VCaP (cell line): ENCODE data around the gene ASH1L.
"Not testable (repeated sequence)": the region's sequence is repeated elsewhere in the genome, so short reads cannot be mapped to it uniquely, and the experiment has no call there.

Experiments used
- H3K27ac ChIP-seq: fragments of 450-650 bp; 2 replicates; pipeline ENCODE4 v1.5.1; 2017
- CTCF ChIP-seq: fragments of 450-650 bp; conservative IDR thresholded peaks from 2 replicates; pipeline ENCODE4 v1.5.1; 2017; ENCODE audit warnings: mild to moderate bottlenecking, moderate library complexity

ASH1L gene

DNA sequence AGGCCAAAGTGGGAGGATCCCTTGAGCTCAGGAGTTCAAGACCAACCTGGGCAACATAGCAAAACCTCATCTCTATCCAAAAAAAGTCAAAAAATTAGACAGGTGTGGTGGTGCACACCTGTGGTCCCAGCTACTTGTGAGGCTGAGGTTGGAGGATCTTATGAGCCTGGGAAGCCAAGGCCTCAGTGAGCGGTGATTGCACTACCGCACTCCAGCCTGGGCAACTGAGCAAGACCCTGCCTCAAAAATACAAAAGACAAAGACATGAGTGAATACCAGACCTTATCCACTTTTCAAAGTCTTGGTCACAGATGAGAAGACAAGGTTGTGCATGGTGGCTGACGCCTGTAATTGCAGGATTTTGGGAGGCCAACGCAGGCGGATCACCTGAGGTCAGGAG is 34.3 kb upstream of the ASH1L start:
- H3K27ac ChIP-seq, result no peak overlapping the region
- TF ChIP-seq CTCF, result no peak

DNA sequence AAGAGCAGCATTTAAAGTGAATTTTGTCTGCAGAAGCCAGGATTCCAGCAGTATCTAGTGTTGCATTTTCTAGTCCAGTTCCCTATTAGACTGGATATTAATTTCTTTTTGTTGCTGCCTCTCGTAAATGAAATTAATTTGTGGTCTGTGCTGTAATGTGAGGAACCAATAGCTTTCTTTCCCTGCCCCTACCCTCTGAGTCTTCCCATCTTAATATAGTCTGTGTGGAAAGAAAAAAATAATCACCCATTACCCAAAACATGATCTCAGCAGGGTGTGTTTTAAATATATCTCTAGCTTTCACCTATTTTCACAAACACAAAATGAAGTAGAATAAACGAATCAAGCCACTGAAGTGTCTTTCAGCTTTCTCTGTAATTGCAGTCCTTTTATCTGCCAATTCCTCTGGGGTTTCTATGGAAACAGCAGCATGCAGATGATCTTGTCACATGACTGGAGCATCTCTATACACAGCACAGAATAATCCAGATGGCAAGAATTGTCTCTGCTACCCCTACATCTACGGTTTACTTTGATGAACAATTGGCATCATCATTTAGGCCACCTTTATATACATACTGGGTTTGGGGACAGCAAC is 33.4 kb upstream of the ASH1L start:
- not testable (repeated sequence) for H3K27ac ChIP-seq

DNA sequence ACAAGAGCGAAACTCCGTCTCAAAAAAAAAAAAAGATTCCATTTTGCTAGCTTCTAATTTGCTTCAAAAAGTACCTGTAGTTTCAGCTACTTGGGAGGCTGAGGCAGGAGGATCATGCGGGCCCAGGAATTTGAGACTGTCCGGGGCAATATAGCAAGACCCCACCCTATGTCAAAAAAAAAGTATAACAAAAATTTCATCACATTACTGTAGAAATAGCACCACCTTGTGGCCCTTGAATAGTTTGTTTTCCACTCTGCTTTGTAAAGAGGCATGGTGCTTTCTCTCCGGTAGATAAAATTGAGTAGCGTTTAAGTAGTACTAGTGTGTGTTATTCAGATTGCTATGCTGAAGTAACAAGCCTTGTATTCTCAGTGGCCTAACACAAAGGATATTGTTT is 29.2 kb upstream of the ASH1L start:
- no peak overlapping the region for H3K27ac ChIP-seq
- TF ChIP-seq CTCF, result peak; percentile 45

DNA sequence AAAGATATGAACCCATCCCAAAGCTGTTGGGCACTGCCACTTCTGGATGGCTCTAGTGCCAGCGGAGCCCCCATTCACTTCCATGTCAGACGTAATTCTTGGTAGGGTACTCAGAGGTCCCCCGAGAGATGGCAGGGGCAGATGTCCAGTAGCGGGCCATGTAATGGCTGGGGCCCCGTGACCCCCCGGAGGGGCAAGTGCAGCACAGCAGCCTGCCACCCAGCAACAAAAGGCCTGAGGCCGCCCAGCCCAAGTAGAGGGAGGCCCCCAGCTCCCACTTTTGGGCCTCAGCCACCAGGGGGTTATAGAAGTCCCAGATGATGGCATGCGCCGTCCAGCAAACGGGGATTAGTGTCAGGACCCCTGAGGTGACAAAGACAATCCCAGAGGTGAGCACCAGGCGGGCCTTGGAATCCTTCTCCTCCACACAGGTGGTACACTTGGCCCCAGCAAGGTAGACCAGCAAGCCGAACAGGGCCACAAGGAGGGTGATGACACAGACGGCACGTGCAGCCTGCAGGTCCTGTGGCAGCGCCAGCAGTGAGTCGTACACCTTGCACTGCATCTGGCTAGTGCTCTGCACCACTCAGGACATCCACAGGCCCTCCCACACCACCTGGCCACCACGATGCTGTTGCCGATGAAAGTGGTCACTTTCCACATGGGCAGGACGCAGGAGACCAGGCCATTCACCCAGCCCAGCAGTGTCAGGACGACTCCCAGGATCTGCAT is 28.1 kb upstream of the ASH1L start:
- H3K27ac ChIP-seq, result not testable (repeated sequence)

GRCh38 chr1:155589282-155589681 is 26.7 kb upstream of the ASH1L start:
- not testable (repeated sequence) for H3K27ac ChIP-seq

- not testable (repeated sequence) for H3K27ac ChIP-seq
Measured at GRCh38 chr1:155583846-155584245, 21.2 kb upstream of the ASH1L start.

DNA sequence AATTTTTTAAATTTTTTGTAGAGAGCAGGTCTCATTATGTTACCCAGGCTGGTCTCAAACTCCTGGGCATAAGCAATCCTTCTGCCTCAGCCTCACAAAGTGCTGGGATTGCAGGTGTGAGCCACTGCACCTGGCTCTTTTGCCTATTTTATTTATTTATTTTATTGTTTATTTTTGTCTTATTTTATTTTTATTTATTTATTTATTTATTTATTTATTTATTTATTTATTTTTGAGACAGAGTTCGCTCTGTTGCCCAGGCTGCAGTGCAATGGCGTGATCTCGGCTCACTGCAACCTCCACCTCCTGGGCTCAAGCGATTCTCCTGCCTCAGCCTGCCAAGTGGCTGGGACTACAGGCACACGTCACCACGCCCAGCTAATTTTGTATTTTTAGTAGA is 13.0 kb upstream of the ASH1L start:
- not testable (repeated sequence) for H3K27ac ChIP-seq

DNA sequence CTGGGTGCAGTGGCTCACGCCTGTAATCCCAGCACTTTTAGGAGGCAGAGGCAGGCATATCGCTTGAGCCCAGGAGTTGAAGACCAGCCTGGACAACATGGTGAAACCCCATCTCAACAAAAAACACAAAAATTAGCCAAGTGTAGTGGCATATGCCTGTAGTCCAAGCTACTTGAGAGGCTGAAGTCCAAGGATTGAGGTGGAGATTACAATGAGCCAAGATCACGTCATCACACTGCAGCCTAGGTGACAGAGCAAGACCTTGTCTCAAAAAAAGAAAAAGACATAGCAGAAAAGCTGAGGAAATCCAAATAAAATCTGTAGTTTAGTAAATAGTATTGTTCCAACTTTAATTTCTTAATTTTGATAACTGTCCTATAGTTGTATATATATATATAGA is 11.5 kb upstream of the ASH1L start:
- H3K27ac ChIP-seq, result no peak overlapping the region
- TF ChIP-seq CTCF, result no peak

GRCh38 chr1:155570593-155570990 is 8.0 kb upstream of the ASH1L start:
- no peak for TF ChIP-seq CTCF
- no peak overlapping the region for H3K27ac ChIP-seq

DNA sequence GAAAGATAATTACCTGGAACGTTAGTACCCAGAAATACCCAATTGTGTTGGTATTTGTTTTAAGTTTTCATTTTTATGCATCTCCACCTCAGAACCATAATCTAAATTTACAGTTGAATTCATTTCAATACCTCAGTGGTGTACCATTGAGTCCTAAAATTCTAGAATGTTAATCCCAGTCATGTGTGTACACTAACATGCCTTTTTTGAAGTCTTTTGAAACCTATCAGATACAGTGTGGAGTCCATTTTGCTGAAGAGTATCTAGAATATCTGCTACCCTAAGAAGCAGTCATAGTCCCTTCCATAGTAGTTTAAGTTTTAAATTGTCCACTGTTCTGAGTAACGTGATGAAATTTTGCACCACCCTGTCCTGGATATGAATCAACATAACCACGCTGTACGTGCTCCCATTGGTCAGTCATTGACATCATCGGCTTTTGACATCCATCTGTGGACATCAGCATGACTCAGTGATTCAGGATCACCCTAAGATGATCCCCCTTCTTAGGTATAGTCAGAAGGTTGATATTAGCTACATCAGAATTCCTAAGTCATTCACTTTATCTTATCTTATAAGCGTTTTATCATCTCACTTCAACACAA is 7.5 kb upstream of the ASH1L start:
- H3K27ac ChIP-seq, result no peak overlapping the region
- TF ChIP-seq CTCF, result no peak

DNA sequence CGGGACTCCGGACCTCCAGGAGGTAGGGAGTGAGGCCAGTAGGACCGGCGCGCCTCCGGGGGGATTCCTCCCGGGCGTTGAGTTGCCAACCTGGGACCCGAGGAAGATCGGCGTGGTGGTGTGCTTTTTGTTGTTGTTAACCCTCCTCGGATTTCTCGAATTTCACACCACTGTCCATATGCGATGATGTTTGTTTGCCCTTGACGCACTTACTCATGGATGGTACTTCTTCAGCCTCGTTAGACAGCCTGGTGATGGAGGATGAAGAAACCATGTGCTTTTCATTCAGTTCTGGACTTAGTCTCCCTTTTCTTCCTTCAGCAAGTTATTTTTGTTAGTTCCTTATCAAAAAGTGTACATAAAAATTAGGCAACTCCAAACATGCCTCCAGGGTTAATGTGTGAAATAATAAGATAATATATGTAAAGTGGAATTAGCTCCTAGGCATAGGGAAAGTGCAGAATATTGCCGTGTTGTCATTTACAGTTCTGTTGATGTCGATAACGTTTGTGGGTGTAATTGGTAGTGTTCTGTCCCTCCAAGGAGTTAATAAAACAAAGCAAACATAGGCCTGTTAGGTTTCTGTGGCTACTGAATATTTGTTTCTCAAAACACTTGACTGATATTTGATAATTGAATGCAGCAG is 897 bp upstream of the ASH1L start:
- H3K27ac ChIP-seq, result peak overlapping the region; percentile 95

GRCh38 chr1:155561779-155562580 is 623 bp downstream of the ASH1L start:
- H3K27ac ChIP-seq, result peak overlapping the region; percentile 95
